ENCODE data around the gene CBFA2T3.
"Not testable (repeated sequence)": the region's sequence is repeated elsewhere in the genome, so short reads cannot be mapped to it uniquely, and the experiment has no call there.

Gene CBFA2T3

GRCh38 chr16:89016561-89016960, 39.6 kb upstream of the CBFA2T3 start:
- not testable (repeated sequence) for H3K4me3 Mint-ChIP-seq, ATAC-seq, H3K9me3 Mint-ChIP-seq, H3K27ac Mint-ChIP-seq, H3K36me3 Mint-ChIP-seq
- Mint-ChIP-seq H3K27me3 (peaks cover 47% of the 10 kb centered on the region), H3K4me1 (peaks cover 14% of the 10 kb centered on the region)

GRCh38 chr16:89015271-89015859, 38.4 kb upstream of the CBFA2T3 start:
- Mint-ChIP-seq H3K27ac (no peak overlapping the region), H3K9me3 (peaks cover 10% of the 10 kb centered on the region), H3K4me1 (peaks cover 14% of the 10 kb centered on the region), H3K4me3 (no peak overlapping the region), H3K27me3 (peaks cover 49% of the 10 kb centered on the region), H3K36me3 (no peaks in the 10 kb centered on the region)
- ATAC-seq, result peak; percentile 46

GRCh38 chr16:89014403-89015230, 37.6 kb upstream of the CBFA2T3 start:
- Mint-ChIP-seq H3K27me3 (peaks cover 56% of the 10 kb centered on the region), H3K4me1 (peaks cover 16% of the 10 kb centered on the region), H3K4me3 (no peak overlapping the region), H3K27ac (no peak overlapping the region), H3K9me3 (peaks cover 10% of the 10 kb centered on the region), H3K36me3 (no peaks in the 10 kb centered on the region)
- ATAC-seq, result no peak

GRCh38 chr16:89013692-89014402, 36.8 kb upstream of the CBFA2T3 start:
- H3K27me3 Mint-ChIP-seq, result peaks cover 64% of the 10 kb centered on the region
- no peak for ATAC-seq
- peaks cover 12% of the 10 kb centered on the region for H3K9me3 Mint-ChIP-seq
- H3K4me1 Mint-ChIP-seq, result peaks cover 20% of the 10 kb centered on the region
- H3K4me3 Mint-ChIP-seq, result no peak overlapping the region
- no peaks in the 10 kb centered on the region for H3K36me3 Mint-ChIP-seq
- H3K27ac Mint-ChIP-seq, result no peak overlapping the region

- H3K36me3 Mint-ChIP-seq, result no peaks in the 10 kb centered on the region
- H3K27me3 Mint-ChIP-seq, result peaks cover 64% of the 10 kb centered on the region
- H3K4me1 Mint-ChIP-seq, result peaks cover 20% of the 10 kb centered on the region
- H3K27ac Mint-ChIP-seq, result no peak overlapping the region
- ATAC-seq, result no peak
- peaks cover 12% of the 10 kb centered on the region for H3K9me3 Mint-ChIP-seq
- H3K4me3 Mint-ChIP-seq, result no peak overlapping the region
Measured at GRCh38 chr16:89013111-89013510, 36.1 kb upstream of the CBFA2T3 start.

- no peaks in the 10 kb centered on the region for H3K36me3 Mint-ChIP-seq
- H3K4me1 Mint-ChIP-seq, result peaks cover 21% of the 10 kb centered on the region
- H3K4me3 Mint-ChIP-seq, result no peak overlapping the region
- peaks cover 68% of the 10 kb centered on the region for H3K27me3 Mint-ChIP-seq
- ATAC-seq, result no peak
- H3K9me3 Mint-ChIP-seq, result peaks cover 12% of the 10 kb centered on the region
- H3K27ac Mint-ChIP-seq, result no peak overlapping the region
Measured at GRCh38 chr16:89012622-89012995, 35.6 kb upstream of the CBFA2T3 start.

GRCh38 chr16:89011909-89012621, 35.1 kb upstream of the CBFA2T3 start:
- H3K4me1 Mint-ChIP-seq, result peaks cover 26% of the 10 kb centered on the region
- H3K4me3 Mint-ChIP-seq, result no peak overlapping the region
- H3K27me3 Mint-ChIP-seq, result peaks cover 68% of the 10 kb centered on the region
- no peak for ATAC-seq
- H3K27ac Mint-ChIP-seq, result no peak overlapping the region
- H3K9me3 Mint-ChIP-seq, result peaks cover 12% of the 10 kb centered on the region
- no peaks in the 10 kb centered on the region for H3K36me3 Mint-ChIP-seq

GRCh38 chr16:89010210-89010925, 33.4 kb upstream of the CBFA2T3 start:
- H3K36me3 Mint-ChIP-seq, result no peaks in the 10 kb centered on the region
- peaks cover 64% of the 10 kb centered on the region for H3K27me3 Mint-ChIP-seq
- no peak overlapping the region for H3K27ac Mint-ChIP-seq
- H3K4me3 Mint-ChIP-seq, result no peak overlapping the region
- H3K9me3 Mint-ChIP-seq, result peaks cover 12% of the 10 kb centered on the region
- no peak for ATAC-seq
- peaks cover 26% of the 10 kb centered on the region for H3K4me1 Mint-ChIP-seq

- Mint-ChIP-seq H3K9me3 (peaks cover 12% of the 10 kb centered on the region), H3K27me3 (peaks cover 65% of the 10 kb centered on the region), H3K4me3 (no peak overlapping the region), H3K4me1 (peaks cover 33% of the 10 kb centered on the region), H3K27ac (no peak overlapping the region), H3K36me3 (no peaks in the 10 kb centered on the region)
- no peak for ATAC-seq
Measured at GRCh38 chr16:89009343-89010209, 32.6 kb upstream of the CBFA2T3 start.

GRCh38 chr16:89008796-89009195, 31.8 kb upstream of the CBFA2T3 start:
- ATAC-seq, H3K4me3 Mint-ChIP-seq, H3K36me3 Mint-ChIP-seq, H3K27ac Mint-ChIP-seq: not testable (repeated sequence)
- Mint-ChIP-seq H3K4me1 (peaks cover 38% of the 10 kb centered on the region), H3K27me3 (peaks cover 65% of the 10 kb centered on the region), H3K9me3 (peaks cover 12% of the 10 kb centered on the region)

- Mint-ChIP-seq H3K27ac (no peak overlapping the region), H3K4me3 (no peak overlapping the region), H3K9me3 (peaks cover 12% of the 10 kb centered on the region), H3K27me3 (peaks cover 61% of the 10 kb centered on the region), H3K36me3 (no peaks in the 10 kb centered on the region), H3K4me1 (peaks cover 35% of the 10 kb centered on the region)
- ATAC-seq, result no peak
Measured at GRCh38 chr16:89007371-89008249, 30.6 kb upstream of the CBFA2T3 start.

GRCh38 chr16:89006036-89006752, 29.2 kb upstream of the CBFA2T3 start:
- Mint-ChIP-seq H3K4me1 (peaks cover 35% of the 10 kb centered on the region), H3K36me3 (no peaks in the 10 kb centered on the region), H3K4me3 (no peak overlapping the region), H3K27ac (no peak overlapping the region), H3K27me3 (peaks cover 59% of the 10 kb centered on the region), H3K9me3 (peaks cover 2% of the 10 kb centered on the region)
- ATAC-seq, result peak; percentile 44

All from stimulated activated memory B cell treated with anti-CD40 and anti-IgM and Interleukin-4, amounts not matched to agents 10 μg/mL and 1 μg/mL and 100 μg/mL, for 72 hours (primary cell).